Activated CD8-positive, alpha-beta memory T cell treated with anti-CD3 and anti-CD28 coated beads, Interleukin-2, amount 50 U/mL, for 48 hours (primary cell): ENCODE data around the gene DYNC1I2.
"Not testable (repeated sequence)": the region's sequence is repeated elsewhere in the genome, so short reads cannot be mapped to it uniquely, and the experiment has no call there.

ENCODE experiments used
- DNase-seq: peaks from one replicate; pipeline ENCODE4 v3.0.0-alpha.2; 2020

The DYNC1I2 gene

DNA sequence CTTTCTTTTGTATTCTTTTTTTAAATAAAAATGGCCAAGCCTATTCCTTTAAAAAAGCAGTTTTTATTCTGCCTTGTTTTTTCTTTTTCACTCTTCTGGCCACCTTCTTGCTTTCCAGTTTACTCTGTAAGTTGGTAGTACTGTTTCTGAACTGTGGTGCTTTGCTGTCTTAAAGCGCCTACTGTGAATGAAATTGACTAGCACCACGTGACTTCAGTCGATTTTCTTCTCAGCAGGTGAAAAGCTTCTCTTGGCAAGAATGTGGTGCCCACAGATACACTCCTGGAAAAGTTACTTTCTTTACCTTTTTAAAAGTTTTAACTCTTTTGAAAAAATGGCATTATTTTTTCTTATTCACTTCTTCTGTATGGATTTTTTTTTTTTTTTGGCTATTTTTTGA is 32.4 kb downstream of the DYNC1I2 start:
- no peak for DNase-seq

DNA sequence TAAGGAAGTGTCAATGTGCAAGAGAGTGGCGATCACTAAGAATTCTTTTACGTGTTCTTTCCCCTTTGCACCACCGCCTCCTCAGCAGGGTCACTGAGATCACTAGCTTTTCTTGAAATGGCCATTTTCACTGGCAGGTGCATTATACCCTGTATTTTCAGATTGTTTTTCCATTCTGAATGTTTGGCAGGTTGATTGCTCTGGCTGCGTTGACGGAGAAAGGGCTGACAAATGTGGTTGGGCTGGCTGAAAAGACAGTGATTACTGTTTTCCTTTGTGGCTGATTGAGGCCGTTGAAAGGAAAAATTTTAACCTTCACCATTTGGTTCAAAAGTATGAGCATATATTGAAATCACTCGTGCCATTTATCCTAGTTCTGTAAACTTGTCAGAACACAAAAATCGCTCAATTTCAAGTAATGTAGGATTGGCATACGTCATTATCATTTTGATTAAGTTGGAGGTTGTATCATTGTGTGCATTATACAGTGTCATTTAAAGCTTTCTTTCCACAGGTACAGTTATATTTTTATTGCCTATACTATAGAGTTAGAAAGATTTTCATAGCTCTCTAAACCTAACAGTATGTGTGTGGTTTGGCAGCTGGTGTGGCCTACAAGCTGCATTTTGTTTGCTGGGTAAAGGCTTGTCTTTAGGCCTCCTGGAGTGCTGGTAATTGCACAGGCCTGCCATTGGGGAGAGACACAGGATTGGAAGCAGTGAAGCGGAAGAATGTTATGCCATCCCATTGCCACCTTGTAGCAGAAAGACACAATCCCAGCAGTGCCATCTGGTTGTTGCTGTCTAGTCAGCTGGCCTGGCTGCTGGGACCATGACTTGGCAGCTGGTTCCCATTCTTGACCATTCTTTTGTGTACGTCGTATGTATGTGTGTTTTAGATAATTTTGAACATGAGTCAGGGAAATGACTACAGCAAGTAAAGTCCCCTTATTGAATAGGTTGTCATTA is 36.7 kb downstream of the DYNC1I2 start:
- DNase-seq, result no peak

DNA sequence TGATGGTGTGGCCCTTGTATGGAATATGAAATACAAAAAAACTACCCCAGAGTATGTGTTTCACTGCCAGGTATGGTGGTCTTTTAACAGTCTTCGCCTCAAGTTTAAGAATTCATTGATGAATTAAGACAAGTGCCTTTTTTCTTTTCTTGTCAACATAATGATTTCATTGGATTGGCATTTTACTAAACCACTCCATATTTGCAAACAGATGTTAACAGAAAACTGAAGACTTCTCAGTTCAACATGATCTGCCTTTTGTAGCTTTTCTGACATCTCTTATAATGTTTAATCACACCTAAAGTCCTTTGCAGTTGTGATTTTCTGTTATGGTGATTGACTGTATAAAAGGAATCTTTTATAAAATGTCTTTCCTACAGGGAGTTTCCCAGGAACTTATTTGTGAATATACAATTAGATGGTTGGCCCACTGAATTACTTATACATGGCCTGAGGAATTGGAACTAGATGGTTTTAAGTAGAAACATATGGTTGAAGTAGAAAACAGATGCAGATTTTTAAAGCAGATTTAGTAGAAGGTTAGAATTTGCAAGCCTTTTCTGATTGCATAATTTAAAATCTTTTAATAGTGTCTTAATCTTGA is 39.7 kb downstream of the DYNC1I2 start:
- no peak for DNase-seq

DNA sequence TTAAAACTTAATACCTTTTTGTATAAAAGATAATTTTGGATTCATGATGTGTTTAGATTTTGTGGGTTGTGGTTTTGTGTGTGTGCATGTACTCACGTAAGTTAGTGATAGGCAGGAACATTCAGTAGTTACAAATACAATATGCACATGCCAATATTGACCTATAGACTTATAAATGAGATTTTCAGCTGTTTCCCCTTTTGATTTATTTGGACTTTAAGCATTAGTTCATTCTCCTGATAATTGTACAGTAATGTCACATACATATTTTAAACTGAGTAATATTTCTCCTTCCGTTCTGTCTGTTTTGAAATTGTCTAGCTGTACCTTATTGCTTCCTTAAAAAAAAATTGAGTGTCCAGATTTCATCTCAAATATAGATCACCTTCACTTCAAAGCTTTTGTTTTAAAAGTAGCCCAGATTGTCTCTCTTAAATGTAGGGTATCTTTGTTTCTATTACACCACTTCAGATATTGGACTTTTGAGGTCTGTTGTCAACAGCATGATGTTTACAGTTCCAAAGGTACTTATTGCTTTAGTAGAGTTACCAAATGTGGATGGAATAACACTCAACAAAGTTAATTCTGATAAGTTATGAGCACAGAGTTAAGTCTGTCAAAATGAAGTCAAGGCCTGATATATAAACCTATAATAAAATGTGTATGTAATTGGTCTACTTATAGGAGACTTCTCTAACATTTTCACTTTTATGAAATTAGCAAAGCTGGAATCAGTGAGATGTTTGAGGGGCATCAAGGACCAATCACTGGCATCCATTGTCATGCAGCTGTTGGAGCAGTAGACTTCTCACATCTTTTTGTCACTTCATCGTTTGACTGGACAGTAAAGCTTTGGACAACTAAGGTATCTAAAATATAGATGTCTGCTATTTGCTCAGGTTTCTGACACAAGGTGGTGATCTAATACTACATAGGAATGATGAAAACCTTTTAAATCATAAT is 42.0 kb downstream of the DYNC1I2 start:
- DNase-seq, result no peak

DNA sequence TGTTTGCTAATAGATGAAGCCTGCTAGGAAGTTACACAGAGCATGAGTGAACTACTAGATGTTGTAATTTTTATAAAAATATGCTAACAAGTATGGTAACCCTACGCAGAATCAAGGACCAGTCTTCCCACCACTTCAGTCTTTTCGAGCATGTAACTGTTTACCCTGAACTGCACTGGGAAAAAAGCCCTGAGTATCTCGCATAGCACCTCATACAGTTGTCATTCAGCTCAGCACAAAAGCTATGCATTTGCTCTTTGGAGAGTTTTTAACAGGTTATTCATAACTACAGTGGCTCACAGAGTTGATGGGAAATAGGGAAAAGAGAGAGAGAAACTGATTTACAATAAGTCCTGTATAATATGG is 42.7 kb downstream of the DYNC1I2 start:
- DNase-seq, result no peak

DNA sequence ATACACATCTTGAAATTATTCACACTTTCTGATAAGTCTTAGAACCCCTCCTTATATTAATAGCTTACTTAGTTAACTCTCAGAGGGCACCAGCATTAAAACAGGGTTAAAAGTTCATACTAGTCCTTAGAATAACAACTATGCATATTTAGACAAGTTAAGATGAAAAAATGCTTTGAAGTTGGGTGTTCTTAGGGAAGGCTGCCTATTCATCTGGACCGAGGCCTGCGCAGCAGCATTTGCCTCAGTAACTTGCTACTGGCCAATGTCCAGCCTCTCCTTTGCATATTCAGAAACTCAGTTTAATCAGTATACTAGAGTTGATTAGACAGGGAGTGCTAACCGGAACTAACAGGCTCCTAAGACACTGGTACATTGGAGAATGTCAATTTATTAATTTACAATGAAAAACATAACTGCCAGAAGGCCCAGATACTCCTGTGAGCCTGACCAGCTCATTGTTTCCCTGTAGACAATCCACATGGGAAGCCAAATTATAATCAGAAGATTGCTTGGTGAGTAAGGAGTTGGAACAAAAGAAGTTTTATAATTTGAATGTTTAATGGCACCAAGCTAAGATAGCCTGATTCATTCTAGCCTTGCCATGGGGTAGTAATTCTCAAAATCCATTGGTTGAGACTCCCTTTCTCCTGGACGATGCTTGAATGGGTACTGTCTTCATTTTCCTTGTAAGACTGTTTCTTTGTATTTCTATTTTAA is 48.9 kb downstream of the DYNC1I2 start:
- no peak for DNase-seq

DNA sequence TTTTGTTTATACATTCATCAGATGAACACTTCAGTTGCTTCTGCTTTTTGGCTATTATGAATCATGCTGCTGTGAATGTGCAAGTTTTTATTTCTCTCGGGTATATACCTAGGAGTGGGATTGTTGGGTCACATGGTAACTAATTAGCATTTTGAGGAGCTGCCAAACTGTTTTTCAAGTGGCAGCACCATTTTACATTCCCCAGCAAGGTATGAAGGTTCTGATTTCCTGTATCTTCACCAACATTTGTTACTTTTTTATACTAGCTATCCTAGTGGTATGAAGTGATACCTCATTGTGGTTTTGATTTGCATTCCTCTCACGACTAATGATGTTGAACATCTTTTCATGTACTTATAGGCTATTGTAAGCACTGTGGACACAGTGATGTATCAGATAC is 53.9 kb downstream of the DYNC1I2 start:
- DNase-seq, result no peak

DNA sequence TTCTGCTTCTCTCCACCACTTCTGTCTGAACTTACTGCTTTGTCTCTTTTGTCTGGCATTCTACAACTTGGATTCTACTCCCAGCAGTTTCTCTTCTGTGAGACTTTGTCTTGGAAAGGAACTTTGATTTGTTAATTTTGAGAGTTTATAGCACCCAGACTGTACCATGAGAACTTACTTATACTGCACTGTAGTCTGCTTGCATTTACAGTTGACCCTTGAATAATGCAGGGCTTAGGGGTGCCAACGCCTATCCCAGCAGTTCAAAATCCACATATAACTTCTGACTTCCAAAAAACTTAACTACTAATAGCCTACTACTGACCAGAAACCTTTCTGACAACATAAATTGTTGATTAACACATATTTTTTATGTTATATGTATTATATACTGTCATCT is 55.5 kb downstream of the DYNC1I2 start:
- DNase-seq, result no peak

DNA sequence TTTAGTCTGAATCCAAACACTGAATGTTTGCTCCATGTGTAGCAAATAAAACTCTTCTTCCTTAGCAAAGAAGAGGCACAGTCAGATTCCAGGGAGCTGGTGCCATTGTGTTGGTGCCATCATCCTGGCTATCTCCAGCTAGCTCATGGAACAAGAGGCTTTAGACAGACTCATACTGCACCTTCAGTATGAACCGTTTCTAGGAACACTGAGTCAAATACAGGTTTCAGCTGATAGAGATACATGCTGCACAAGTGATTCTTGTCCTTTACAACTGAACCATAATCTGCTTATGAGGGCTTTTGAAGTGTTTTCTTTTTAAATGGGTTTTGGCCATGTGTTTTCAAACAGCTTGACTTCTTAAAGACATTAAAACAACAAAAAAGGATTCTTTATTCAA is 57.9 kb downstream of the DYNC1I2 start:
- no peak for DNase-seq

DNA sequence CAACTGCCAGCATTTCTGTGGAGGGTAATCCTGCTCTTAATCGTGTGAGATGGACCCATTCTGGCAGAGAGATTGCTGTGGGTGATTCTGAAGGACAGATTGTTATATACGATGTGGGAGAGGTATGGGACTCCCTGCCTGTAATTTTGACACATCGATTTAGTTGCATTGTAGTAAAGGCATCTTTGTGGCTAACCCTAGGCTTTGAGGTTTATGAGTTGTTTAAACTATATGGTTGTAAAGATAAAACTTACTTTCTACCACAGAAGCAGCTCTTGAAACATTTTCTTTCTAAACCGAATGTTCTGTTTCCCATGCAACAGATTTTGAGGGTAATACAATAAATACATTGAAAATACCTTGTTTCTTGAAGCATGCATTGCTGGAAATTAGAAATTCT is 58.5 kb downstream of the DYNC1I2 start:
- DNase-seq, result no peak

DNA sequence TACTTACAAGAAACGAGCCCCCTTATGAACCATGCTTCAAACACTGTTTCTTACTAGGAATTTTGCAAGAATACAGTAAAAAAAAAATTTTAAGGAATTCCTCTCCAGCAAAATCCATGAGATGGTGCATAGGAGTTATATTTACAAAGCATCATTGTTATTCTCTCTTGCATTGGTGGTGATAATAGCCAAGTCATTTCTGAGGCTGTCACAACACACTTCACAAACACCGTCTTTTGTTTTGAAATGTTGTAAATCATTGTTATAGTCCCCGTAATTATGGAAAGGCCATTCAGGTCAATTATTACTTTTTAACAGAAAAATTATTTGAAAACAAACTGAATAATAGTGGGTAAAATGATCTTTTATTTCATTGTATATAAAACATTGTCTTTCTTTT is 60.1 kb downstream of the DYNC1I2 start:
- DNase-seq, result no peak

DNA sequence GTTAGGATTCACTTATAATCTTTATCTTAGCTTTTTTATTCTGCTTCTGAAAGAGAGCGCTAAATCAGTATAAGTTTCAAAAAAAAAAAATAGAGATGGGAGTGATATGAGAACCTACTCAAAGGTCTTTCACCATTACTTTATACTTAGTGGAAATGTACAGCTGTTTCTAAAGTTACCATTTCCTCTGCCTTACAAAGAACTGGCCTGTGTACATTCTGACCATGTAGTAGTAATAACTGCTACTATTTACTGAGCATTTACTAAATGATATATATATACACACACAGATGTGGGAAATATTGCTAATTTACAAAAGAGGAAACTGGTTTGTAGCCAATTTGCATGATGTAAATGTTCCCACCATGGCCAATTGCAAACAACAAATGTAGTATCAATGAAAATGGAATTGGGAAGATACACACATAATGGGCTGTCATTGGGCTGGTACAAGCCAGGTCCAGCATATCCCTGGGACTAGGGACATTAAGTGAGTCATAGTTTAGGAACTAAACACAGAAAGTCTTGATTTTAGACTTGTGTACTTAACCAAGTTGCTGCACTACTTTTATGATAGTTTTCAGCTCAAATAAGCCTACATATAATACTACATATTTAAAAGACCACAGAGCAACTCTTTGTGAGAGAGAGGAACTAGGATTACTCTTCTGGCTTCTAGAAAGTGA is 67.1 kb downstream of the DYNC1I2 start:
- DNase-seq, result no peak

DNA sequence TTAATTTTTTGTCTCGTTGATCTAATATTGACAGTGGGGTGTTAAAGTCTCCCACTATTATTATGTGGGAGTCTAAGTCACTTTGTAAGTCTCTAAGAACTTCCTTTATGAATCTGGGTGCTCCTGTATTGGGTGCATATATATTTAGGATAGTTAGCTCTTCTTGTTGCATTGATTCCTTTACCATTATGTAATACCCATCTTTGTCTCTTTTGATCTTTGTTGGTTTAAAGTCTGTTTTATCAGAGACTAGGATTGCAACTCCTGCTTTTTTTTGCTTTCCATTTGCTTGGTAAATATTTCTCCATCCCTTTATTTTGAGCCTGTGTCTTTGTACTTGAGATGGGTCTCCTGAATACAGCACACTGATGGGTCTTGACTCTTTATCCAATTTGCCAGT is 71.5 kb downstream of the DYNC1I2 start:
- not testable (repeated sequence) for DNase-seq

DNA sequence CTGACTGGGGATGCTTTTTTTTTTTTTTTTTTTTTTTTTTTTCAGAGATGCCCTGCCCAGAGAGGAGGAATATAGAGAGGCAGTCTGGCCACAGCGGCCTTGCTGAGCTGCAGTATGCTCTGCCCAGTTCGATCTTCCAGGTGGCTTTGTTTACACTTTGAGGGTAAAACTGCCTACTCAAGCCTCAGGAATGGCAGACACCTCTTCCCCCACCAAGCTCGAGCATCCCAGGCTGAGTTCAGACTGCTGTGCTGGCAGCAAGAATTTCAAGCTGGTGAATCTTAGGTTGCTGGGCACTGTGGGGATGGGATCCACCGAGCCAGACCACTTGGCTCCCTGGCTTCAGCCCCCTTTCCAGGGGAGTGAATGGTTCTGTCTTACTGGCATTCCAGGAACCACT is 73.9 kb downstream of the DYNC1I2 start:
- not testable (repeated sequence) for DNase-seq

DNA sequence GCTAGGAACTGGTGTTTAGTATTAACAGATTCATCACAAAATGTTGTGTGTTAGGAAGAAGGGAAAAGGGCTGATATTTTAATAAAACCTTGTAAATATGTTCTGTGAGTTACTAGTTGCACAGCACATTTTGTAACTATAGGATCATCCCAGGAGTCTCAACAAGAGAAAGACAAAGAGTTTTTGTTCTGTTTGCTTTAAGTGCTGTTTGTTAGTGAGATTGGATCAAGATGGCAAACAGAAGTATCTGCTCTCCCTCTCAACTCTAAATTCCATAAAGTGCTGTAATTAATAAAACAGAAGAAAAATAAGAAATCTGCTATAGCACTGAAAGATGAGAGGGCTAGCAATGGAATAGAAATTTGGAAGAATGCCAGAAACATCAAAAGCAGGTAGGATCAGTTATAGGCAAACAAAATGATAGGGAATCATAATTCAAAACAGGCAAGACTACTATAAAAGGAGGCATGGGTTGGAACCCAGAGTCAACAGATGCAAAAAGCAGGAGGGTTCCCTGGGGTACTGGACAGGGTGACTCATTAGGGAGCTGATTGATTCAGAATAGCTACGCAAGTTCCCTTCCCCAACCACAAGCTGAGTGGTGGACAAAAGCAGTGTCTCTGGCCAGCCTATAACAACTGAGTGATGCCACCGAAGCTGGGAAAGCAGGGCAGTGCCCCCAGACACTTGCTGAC is 75.8 kb downstream of the DYNC1I2 start:
- DNase-seq, result no peak

DNA sequence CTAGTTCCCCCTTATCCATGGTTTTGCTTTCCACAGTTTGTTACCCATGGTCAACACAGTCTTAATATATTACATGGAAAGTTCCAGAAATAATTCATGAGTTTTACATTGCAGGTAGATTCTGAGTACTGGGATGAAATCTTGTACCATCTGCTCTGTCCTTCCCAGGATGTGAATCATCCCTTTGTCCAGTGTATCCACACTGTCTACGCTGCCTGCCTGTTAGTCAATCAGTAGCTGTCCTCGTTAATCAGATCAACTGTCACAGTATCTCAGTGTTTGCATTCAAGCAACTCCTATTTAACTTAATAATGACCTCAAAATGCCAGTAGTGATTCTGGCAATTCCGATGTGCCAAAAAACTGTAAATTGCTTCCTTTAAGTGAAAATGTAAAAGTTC is 76.3 kb downstream of the DYNC1I2 start:
- no peak for DNase-seq

DNA sequence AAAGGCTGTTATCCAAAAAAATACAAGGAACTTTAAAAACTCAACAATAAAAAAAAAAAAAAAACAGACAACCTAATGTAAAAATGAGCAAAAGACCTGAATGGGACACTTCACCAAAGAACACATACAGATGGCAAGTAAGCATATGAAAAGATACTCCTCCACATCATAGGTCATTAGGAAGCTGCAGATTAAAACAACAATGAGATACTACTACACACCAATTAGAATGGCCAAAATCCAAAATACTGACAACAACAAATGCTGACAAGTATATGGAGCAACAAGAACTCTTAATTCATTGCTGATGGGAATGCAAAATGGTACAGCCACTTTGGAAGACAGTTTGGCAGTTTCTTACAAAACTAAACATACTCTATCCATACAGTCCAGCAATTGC is 84.2 kb downstream of the DYNC1I2 start:
- DNase-seq, result no peak

DNA sequence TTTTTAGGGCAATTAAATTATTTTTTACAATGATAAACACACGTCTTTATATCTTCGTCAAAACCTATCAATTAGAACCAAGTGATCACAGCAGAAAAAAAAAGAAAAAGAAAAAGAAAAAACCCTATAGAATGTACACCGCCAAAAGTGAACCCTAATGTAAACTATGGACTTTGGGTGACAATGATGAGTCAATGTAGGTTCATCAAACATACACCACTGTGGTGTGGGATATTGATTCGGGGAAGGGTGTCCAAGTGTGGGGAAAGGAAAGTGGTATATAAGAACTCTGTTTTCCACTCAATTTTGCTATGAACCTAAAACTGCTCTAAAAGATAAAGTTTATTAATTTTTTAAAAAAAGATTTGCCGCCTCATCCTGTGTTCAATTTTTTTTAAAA is 85.1 kb downstream of the DYNC1I2 start:
- no peak for DNase-seq

DNA sequence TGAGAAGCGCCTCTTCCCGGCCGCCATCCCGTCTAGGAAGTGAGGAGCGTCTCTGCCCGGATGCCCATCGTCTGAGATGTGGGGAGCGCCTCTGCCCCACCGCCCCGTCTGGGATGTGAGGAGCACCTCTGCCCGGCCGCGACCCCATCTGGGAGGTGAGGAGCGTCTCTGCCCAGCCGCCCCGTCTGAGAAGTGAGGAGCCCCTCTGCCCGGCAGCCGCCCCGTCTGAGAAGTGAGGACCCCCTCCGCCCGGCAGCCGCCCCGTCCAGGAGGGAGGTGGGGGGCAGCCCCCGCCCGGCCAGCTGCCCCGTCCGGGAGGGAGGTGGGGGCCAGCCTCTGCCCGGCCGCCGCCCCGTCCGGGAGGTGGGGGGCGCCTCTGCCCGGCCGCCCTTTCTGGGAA is 87.3 kb downstream of the DYNC1I2 start:
- not testable (repeated sequence) for DNase-seq

DNA sequence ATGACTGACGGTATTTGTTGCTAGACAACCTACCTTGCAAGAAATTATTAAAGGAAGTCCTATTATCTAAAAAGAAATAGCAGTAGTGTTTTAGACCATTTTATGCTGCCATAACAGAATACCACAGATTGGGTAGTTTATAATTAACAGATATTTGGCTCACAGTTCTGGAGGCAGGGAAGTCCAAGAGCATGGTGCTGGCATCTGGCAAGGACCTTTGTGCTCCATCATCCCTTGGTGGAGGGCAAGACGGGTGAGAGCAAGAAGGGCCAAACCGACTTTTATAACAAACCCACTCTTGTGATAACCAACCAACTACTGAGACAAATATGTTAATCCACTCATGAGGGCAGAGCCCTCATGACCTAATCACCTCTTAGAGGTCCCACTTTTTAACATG is 91.2 kb downstream of the DYNC1I2 start:
- no peak for DNase-seq

DNA sequence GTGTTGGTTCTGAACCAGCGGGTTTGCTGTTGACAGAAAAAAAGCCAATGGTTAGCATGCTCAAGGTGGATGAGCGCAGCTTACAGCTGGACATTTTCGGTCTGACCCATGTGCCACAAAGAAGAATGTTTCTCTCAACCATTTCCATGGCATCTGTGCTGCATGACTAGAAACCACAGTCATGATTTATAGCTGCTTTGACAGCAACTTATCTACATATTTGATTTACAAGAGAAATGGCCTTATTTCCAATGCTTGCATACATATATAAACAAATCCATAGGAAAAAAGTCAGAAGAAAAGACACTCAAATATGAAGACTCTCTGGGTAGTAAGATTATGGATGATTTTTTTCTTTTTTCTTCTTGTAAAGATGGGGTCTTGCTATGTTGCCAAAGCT is 98.2 kb downstream of the DYNC1I2 start:
- no peak for DNase-seq
